ENCODE data around the gene PRKCQ.
A peak's percentile ranks its signal among the peaks of the same experiment; 100 is the strongest.

The PRKCQ gene

DNA sequence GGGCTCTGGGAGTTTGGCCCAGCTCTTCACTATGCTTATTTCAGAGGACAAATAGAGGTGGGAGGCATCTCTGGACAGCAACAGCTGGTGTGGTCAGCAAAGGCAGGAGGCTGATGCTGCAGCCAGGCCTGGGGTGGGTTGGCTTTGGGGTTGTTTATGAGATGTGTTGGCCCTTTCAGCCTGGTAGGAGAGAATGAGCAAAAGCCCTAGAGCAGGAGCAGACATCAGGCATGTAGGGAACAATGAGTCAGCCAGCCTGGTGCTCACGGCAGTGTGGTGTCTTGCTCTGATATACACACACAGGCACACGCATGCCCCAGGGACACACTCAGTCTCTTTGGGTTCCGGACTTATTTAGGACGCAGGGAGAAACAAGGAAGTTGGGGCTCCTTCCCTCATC, 157.1 kb downstream of the PRKCQ start:
- Mint-ChIP-seq H3K27ac (no peak overlapping the region), H3K4me1 (no peaks in the 10 kb centered on the region), H3K9me3 (no peaks in the 10 kb centered on the region), H3K4me3 (no peak overlapping the region), H3K36me3 (ENCODE audit: low read depth) (peaks cover 15% of the 10 kb centered on the region), H3K27me3 (ENCODE audit: low read depth) (peaks cover 4% of the 10 kb centered on the region)
- TF ChIP-seq, protein P1, sequence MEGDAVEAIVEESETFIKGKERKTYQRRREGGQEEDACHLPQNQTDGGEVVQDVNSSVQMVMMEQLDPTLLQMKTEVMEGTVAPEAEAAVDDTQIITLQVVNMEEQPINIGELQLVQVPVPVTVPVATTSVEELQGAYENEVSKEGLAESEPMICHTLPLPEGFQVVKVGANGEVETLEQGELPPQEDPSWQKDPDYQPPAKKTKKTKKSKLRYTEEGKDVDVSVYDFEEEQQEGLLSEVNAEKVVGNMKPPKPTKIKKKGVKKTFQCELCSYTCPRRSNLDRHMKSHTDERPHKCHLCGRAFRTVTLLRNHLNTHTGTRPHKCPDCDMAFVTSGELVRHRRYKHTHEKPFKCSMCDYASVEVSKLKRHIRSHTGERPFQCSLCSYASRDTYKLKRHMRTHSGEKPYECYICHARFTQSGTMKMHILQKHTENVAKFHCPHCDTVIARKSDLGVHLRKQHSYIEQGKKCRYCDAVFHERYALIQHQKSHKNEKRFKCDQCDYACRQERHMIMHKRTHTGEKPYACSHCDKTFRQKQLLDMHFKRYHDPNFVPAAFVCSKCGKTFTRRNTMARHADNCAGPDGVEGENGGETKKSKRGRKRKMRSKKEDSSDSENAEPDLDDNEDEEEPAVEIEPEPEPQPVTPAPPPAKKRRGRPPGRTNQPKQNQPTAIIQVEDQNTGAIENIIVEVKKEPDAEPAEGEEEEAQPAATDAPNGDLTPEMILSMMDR (IDR thresholded peaks at IDR 0.05; ENCODE audit: unreplicated experiment in 3 of 3): no peak

DNA sequence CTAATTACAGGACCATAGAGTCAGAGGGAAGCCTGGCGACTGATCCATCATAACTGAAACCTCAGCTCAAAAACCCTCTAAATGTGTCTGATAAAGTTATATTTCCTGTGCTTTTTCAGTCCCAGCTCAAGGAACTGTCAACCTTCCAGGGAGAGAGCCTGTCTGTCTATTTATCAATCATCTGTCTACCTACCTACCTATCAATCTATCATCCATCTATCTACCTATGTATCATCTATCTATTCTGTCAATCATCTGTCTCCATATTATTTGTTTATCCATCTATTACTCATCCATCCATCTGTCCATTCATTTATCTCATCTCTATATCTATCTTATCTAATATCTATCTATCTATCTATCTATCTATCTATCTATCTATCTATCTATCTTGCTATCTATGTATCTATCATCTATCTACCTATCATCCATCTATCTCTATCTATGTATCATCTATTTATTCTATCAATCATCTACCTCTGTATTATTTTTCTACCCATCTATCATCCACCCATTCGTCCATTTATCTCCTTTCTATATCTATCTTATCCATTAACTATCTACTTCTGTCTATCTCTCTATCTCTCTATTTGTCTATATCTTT, 161.4 kb downstream of the PRKCQ start:
- Mint-ChIP-seq H3K4me1 (no peaks in the 10 kb centered on the region), H3K9me3 (no peaks in the 10 kb centered on the region), H3K27me3 (ENCODE audit: low read depth) (peaks cover 6% of the 10 kb centered on the region)

DNA sequence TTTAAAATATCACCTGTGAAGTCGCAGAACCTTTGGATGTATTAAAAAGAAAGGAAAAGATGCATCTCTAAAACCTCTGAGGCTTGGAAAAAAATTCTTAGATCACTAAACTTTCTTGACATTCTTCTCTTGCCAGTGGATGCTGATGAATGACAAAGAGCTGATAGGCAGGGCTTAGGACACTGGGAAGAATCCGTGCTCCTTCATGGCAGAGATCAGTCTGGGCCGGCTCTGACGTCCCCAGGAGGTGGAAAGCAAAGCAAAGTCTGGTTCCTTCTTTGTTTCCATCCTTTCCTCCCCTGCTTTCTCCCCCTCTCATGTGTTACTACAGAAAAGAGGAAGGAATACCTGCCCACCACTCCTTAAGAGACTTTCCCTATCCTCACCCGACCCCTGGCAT, 161.9 kb downstream of the PRKCQ start:
- no peak overlapping the region for H3K4me3 Mint-ChIP-seq
- H3K4me1 Mint-ChIP-seq: no peaks in the 10 kb centered on the region
- H3K27me3 Mint-ChIP-seq (ENCODE audit: low read depth): peaks cover 6% of the 10 kb centered on the region
- H3K9me3 Mint-ChIP-seq: no peaks in the 10 kb centered on the region
- H3K36me3 Mint-ChIP-seq (ENCODE audit: low read depth): no peaks in the 10 kb centered on the region
- H3K27ac Mint-ChIP-seq: no peak overlapping the region
- TF ChIP-seq, protein P1 (IDR thresholded peaks at IDR 0.05; ENCODE audit: unreplicated experiment in 3 of 3): no peak

More for the DNA sequence above, 161.4 kb downstream of the PRKCQ start:
- H3K27ac Mint-ChIP-seq: no peak overlapping the region
- no peaks in the 10 kb centered on the region for H3K36me3 Mint-ChIP-seq (ENCODE audit: low read depth)
- no peak overlapping the region for H3K4me3 Mint-ChIP-seq
- TF ChIP-seq, protein P1 (IDR thresholded peaks at IDR 0.05; ENCODE audit: unreplicated experiment in 3 of 3): no peak

DNA sequence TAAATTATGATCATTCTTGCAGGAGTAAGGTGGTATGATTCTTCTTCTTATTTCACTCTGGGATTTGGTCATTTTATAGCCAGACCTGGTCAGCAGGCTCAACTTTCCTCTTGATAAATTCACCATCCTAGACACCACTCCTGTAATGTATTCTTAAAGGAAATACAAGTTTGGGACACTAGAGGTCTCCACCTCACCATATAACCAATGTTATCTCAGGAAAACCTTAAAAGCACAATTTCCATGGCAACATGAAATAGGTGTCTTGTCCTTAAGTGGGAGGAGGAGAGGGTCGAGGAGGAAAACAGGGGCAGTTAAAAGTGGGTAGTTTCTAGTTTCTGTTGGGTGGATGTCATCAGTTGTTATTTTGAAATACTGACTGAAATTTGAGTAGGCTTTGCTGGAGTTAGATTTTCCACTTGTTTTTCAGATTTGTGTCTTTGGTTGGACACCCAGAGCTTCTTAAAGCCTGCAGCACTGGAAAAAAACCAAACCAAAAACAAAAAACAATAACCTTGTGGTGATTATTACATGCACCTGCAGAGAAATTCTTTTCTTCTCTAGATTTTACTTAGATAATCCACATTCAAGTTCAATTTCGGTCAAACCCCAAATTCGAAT, 163.1 kb downstream of the PRKCQ start:
- no peaks in the 10 kb centered on the region for H3K4me1 Mint-ChIP-seq
- H3K27ac Mint-ChIP-seq: no peak overlapping the region
- TF ChIP-seq, protein P1 (IDR thresholded peaks at IDR 0.05; ENCODE audit: unreplicated experiment in 3 of 3): peak; percentile 62 to 84 (median 63)
- no peak overlapping the region for H3K4me3 Mint-ChIP-seq
- no peaks in the 10 kb centered on the region for H3K36me3 Mint-ChIP-seq (ENCODE audit: low read depth)
- H3K9me3 Mint-ChIP-seq: no peaks in the 10 kb centered on the region
- peaks cover 6% of the 10 kb centered on the region for H3K27me3 Mint-ChIP-seq (ENCODE audit: low read depth)

DNA sequence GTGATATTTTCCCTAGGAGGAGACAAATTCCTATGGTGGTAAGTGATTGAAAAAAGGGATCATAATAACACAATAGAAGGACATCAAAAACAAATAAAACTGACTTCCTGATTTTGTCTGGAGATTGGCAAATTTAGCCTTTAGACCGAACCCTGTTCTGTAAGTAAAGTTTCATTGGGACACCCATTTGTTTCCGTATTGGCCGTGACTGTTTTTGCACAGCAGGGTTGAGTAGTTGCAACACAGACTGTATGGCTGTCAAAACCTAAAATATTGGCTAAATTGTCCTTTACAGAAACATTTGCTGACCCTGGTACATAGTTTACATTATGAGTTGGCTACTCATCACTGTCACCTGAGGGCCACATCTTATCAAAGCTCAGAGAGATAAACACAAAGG, 168.6 kb downstream of the PRKCQ start:
- Mint-ChIP-seq H3K4me3 (no peak overlapping the region), H3K27me3 (ENCODE audit: low read depth) (peaks cover 11% of the 10 kb centered on the region), H3K4me1 (peaks cover 16% of the 10 kb centered on the region), H3K9me3 (no peaks in the 10 kb centered on the region), H3K36me3 (ENCODE audit: low read depth) (no peaks in the 10 kb centered on the region), H3K27ac (no peak overlapping the region)
- TF ChIP-seq, protein P1 (IDR thresholded peaks at IDR 0.05; ENCODE audit: unreplicated experiment in 3 of 3): no peak

DNA sequence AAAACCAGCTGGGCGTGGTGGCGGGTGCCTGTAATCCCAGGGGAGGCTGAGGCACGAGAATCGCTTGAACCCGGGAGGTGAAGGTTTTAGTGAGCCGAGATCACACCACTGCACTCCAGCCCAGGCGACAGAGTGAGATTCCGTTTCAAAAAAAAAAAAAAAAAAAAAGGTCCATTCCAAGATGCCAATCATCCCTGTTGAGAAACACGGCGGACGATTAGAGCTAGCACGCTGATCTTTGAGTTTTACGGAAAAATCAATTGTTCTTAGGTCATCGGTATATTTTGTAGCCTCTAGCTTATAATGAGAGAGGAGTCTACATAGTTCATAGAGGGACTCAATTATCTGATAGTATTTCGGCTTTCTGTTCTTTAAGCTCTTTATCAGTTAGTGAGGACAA, 169.2 kb downstream of the PRKCQ start:
- TF ChIP-seq, protein P1 (IDR thresholded peaks at IDR 0.05; ENCODE audit: unreplicated experiment in 3 of 3): no peak
- Mint-ChIP-seq H3K4me1 (peaks cover 16% of the 10 kb centered on the region), H3K27ac (no peak overlapping the region), H3K4me3 (no peak overlapping the region), H3K27me3 (ENCODE audit: low read depth) (peaks cover 11% of the 10 kb centered on the region), H3K9me3 (no peaks in the 10 kb centered on the region), H3K36me3 (ENCODE audit: low read depth) (no peaks in the 10 kb centered on the region)
